IPS-NIHi7 (cell line): ENCODE data around the gene EVI5L.
"Not testable (repeated sequence)": the region's sequence is repeated elsewhere in the genome, so short reads cannot be mapped to it uniquely, and the experiment has no call there.

ENCODE experiments used
- DNase-seq: peaks from one replicate; pipeline ENCODE4 v3.0.0; 2012; ENCODE audit warnings: mixed read lengths; ENCODE audit errors: extremely low spot score

EVI5L gene

DNA sequence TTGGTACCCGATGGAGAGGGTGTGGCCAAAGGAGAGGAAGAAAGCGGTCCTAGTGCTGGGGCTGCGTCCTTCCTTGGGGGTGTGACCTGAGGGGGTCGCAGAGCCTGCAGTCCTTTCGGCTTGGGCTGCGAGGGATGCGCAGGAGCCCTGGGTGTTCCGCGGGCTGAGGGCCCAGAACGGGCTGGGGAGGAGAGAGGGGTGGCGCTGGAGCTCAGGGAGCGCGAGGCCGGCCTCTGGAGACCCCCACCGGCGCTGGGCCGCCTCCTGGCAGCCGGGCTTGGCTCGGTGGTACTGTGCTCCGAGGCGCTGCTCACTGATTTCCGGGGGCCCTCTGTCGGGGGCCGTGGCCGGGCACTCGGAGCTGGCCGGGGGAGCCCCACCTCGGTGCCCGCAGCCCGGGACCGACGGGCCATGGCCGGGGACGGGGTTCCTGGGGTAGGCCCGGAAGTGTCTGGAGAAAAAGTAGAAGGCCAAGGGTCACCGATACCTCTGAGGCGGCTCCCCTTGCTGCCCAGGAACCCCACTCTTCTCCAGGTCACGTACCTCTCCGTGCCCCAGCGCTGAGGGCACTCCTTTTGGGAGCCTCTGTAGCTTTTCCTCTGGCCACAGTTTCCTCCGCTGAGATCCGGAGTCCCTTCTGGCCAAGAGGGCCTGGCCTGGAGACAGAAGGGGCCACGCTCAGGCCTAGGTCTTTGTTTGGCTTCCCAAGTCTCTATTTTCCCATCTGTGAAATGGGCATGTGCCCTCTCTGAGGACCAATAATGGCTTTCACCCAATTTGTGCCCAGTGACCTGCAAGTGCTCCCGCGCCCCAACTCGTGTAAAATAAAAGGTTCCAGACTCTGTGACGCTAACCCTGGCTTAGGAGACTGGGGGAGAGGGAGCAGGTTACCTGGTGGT is 42.5 kb downstream of the EVI5L start:
- DNase-seq, result no peak

DNA sequence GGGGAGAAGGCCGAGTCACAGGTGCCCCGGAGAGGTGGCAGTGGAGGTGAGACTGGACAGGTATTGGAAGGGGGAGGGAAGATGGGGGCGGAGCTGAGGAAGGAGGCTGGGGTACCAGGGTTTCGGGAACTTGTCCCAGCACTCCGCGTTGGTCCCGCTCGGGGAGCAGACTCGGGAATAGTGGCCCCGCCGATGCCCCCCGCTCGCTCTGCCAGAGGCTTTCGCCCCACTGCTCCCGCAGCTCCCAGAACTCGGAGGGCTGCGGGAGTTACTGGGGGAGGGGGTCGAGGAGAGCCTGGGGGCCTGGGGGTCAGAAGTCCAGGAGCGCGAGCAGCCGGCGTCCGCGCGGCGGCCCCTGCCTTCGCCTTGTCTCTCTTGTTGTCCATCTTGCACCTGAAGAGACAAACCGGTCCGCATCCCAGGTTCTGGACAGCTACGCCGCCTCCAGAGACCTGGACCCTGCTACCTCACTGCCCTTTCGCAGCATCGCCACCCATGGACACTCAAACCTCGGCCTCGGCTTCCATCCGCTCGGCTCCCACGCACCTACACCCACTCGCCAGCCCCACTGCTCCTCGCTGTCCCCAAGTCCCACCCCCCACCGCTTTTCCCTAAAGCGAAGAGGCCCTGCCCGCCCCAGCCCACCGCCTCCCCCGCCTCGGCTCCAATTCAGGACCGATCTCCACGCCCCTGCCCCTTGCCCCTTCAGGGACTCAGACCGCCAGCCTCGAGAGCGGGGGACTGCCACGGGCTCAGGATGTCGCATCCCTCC is 43.5 kb downstream of the EVI5L start:
- DNase-seq, result no peak

DNA sequence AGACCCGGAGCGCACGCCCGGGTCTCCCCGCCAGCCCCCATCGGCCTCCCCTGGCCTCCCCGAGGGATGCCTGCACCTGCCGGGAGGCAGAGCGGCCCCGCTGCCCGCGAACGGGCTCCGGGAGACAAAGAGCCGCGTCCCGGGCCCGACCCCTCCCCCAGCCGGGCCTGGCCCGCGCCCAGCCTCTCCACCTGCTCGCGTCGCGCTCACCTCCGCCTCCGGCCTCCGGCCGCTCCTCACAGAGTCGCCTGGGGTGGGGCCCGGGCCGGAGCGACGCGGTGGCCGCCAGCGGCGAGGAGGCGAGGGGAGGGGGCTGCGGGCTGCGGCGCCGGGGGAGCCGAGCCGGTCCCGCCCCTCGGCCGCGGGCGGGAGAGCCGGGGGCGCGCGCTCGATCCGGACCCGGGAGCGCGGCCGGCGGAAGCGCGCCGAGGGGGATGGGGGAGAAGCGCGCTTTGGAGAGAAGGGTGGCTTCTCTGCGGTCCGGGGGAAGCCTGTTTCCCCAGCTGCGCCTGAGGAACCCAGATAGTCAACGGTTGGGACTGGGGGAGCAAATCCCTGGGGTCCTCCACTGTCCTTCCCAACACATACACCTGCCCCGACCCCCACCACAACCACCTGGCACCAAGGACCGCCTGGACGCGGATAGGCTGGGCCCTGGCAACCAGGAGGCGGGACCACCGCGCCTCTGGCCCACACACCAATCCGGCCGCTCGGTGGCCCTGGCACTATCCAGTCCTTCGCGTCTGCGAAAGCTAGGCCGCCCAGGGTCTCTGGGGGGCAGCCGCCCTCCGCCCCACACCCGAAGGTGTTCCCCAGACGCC is 44.3 kb downstream of the EVI5L start, which contains the start of gene PRR36:
Gene PRR36, minus strand, starts transcription at position 315 of the 821 bp plus-strand sequence. CDS start 701 bp downstream, outside the sequence.
- DNase-seq, result peak; percentile 87

DNA sequence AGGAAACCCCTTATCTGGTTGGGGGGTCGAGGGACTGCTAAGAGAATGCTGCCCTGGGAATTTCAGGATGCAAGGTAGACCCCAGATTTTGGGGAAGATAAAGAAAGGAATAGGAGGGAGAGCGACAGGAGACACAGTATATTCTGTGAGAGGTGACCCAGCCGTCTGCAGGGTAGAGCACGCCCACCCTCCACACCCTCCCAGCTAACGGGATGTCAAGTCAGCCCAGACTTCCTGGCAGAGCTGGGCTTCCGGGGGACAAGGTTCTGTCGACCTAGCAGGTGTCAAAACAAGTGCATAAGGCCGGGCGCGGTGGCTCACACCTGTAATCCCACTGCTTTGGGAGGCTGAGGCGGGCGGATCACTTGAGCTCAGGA is 44.9 kb downstream of the EVI5L start:
- DNase-seq, result no peak

DNA sequence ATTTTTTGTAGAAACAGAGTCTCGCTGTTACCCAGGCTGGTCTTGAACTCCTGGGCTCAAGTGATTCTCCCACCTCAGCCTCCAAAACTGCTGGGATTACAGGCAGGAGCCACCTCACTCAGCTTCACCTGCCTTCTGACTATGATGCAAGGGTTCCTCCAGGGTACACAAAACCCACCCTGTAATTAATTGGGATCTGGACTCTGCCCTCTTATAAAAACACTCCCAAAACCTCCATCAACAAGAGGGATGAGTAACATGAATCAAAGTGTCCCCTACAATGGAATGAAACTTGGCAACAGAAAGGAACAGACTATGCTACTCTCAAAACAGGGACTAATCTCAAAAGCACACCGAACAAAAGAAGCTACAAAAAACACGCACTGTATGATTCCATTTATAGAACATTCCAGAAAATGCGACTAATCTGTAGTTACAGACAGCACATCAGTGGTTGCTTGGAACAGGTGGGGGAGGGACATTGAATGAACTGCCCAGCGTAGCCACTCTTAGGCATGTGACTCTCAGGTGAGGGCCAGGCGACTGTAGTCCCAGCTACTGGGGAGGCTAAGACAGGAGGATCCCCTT is 47.3 kb downstream of the EVI5L start:
- DNase-seq, result no peak

DNA sequence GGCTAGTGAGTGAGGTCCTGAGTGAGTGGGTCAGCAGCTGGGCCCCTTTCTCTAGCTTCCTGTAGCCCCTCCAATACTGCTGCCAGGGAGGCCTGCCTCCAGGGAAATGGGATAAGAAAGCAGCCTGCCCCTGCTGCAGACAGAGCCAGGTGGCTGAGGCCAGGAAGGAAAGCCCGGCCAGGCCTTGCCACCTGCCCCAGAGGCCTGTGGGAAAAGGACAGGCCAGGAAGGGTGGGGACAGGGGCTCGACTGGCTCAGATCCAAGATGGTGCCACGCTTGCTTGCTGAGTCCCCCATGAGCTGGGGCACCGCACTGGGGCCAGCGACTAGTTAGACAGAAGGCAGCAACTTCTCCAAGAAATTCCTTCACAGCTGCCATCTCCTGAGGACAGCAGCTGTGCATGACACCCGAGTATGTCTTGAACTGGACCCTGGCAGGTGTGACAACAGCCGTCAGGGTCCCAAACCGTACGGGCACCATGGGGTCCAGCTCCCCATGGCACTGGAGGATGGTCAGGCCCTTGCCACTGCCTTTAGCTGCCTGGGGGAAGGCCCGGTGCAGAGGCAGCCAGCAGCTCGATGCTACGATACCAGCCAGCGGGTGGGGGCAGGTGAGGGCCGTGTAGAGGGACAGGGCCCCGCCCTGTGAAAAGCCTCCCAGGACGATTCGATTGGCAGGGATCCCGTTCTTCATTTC is 49.2 kb downstream of the EVI5L start:
- DNase-seq, result no peak

DNA sequence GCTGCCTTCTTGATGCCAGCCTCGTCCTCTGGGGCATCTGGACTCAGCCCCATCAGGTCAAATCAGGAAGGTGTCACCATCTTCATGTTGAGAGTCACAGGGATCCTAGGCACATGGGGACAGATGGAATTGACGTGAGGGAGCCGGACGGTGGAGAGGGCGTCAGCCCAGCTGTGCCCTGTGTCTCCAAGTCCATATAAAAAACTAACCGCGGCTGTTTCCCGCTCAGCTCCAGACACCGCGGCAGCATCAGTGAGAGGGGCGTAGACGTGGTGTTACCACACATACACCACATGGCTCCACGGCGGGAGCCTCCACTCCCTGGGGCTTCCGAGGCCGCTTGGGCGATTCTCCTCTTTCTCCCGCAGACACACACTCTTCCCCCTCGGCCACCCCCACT is 49.8 kb downstream of the EVI5L start:
- DNase-seq, result no peak

DNA sequence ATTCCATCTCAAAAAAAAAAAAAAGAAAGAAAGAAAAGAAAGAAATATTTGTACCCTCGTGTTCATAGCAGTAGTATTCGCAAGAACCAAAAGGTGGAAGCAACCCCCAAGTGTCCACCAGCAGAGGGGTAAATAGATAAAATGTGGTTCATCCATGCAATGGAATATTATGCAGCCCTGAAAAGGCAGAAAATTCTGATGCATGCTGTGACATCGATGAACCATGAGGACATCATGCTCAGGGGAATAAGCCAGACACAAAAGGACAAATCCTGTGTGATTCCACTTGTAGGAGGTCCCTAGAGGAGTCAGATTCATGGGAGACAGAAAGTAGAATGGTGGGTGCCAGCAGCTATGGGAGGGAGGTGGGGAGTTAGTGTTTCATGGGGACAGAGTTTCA is 51.9 kb downstream of the EVI5L start:
- DNase-seq, result no peak

DNA sequence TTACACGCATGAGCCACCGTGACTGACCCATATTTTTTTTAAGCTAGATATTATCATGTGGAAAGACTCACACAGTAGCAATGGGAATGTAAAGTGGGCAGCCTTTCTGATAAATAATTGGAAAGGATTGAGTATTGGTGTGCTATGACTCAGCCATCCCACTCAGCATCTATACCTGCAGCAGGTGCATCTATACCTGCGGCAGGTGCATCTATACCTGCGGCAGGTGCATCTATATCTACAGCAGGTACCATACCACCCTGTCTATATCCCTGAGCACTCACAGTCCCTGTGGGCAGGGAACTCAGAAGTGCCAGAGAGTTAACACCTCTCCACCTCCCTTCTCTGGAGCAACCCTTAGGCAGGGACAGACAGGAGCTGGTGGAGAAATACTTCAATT is 53.1 kb downstream of the EVI5L start:
- DNase-seq, result no peak

DNA sequence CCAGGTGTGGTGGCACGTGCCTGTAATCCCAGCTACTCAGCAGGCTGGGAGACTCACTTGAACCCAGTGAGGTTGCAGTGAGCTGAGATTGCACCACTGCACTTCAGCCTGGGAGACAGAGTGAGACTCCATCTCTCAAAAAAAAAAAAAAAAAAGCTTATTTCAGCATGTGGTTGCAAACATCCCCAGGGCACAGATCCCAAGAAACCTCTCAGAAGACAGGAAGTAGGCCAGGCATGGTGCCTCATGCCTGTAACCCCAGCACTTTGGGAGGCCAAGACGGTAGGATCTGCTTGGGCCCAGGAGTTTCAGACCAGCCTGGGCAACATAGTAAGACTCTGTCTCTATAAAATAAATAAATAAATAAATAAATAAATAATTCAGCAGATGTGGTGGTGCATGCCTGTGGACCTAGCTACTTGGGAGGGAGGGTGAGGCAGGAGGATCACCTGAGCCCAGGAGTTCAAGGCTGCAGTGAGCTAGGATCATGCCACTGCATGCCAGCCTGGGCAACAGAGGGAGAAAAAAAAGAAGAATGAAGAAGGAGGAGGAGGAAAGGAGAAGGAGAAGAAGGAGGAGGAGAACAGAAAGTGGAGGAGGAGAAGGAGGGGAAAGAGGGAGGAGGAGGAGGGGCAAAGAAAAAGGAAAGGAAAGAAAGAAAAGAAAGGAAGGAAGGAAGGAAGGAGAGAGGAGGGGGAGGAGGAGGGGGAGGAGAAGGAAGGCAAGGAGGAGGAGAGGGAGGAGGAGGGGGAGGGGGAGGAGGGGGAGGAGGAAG is 54.0 kb downstream of the EVI5L start:
- DNase-seq, result no peak

DNA sequence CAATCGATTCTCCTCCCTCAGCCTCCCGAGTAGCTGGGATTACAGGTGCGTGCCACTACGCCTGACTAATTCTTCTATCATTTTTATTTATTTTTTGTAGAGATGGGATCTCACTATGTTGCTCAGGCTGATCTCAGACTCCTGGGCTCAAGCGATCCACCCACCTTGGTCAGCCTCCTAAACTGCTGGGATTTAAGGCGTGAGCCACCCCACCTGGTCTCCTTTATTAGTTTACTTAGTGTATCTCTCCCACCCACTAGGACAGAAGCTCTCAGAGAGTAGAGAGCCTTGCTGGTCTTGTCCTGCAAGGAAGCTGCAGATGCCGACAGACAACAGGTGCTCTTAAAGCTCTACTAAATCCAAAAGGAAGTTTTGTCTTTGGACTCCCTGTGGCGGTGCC is 55.8 kb downstream of the EVI5L start:
- no peak for DNase-seq

DNA sequence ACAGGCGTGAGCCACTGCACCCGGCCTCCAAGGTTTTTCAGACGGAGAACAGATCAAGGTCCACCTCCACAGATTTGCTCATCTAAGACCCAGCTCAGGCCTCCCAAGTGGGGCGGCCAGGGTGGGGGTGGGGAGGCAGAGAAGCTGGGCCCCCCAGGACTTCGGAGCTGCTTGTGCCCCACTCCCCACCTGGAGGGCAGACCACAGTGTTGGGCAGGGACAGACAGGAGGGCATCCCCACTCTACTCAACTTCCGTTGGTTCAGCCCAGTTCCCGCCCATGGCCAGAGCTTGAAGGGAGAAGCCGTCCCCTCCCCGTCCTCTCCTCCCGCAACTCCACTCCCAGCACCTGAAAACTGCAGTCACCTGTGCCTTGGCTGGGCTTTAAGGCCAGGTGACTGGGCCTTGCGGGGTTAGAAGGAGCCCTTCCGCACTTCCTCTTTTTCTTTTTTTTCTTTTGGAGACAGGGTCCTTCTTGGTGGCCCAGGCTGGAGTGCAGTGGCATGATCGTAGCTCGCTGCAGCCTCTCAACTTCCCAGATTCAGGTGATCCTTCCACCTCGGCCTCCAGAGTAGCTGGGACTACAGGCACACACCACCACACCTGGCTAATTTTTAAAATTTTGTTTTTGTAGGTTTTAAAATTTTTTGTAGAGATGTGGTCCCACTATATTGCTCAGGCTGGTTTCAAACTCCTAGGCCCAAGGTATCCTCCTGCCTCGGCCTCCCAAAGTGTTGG is 57.6 kb downstream of the EVI5L start:
- DNase-seq, result no peak

DNA sequence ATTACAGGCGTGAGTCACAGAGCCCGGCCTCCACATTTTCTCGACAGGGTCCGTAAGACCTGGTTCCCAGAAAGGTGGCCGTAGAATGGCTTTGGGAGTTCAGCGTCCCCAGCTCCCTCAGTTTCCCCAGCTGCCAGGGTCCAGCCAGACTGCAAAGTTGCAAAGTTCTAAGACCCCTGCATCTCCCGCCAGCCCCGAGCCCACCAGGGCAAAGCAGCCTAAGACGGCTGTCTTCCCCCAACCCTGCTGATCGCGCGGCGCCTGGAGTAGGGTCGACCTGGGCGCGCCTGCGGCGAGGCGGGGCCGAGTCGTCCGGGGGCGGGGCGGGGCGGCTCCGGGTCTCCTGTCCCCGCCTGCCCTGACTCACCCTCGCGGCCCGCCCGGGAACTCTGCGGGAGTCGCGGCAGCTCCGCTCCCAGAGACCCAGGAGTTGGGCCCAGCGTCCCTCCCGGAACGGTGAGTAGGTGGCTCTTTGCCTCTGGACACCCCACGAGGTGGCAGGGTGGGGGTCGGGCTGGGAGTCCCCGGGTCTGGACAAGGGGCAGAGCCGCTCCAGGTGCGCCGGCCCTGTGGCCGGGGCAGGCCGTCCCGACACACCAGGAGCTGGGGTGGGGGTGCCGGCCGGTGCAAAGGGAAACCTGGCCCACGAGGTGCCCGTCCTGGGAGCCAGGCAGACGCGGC is 58.3 kb downstream of the EVI5L start, which contains the start of gene LRRC8E:
Gene LRRC8E, plus strand, starts transcription at position 366 of the 681 bp plus-strand sequence. CDS start 7,094 bp downstream, outside the sequence.
- DNase-seq, result peak; percentile 89

DNA sequence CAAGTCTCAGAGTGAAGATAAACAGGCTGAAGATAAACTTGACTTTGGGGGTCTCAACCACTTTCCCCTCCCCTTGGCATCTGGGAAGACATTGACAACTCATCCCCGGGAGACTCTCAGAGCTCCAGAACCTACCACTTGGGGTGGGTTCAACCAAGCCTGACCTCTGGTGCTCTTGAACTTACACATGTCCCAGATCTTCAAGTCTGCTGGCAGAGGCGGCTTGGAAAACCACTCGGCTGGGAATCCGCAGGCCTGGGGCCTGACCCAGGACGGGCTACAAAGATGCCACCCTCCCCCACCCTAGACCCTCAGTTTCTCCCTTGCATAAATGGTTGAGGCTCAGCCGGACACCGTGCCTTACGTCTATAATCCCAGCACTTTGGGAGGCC is 58.8 kb downstream of the EVI5L start:
- DNase-seq, result no peak

DNA sequence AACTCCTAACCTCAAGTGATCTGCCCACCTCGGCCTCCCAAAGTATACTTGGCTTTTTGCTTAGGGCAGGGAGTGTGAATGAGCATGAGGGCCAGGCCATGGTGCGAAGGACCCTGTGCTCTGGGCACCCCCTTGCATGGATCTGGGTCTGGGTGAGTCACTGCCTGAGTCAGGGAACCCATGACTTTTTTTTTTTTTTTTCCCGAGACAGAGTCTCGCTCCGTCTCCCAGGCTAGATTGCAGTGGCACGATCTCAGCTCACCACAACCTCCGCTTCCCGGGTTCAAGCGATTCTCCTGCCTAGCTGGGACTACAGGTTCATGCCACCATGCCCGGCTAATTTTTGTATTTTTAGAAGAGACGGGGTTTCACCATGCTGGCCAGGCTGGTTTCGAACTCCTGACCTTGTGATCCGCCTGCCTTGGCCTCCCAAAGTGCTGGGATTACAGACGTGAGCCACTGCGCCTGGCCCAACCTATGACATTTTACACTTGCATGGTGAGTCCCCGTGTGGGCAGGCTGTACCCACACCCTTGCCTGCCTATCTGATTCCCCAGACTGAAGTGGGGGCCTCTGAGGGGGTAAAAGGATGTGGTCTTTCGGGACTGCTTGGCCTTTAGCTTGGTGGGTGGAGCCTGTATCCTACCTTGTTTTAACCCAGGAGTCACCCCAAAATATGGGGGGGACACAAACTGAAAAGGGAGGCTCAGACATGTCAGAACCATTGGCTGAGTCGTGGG is 63.5 kb downstream of the EVI5L start:
- not testable (repeated sequence) for DNase-seq

DNA sequence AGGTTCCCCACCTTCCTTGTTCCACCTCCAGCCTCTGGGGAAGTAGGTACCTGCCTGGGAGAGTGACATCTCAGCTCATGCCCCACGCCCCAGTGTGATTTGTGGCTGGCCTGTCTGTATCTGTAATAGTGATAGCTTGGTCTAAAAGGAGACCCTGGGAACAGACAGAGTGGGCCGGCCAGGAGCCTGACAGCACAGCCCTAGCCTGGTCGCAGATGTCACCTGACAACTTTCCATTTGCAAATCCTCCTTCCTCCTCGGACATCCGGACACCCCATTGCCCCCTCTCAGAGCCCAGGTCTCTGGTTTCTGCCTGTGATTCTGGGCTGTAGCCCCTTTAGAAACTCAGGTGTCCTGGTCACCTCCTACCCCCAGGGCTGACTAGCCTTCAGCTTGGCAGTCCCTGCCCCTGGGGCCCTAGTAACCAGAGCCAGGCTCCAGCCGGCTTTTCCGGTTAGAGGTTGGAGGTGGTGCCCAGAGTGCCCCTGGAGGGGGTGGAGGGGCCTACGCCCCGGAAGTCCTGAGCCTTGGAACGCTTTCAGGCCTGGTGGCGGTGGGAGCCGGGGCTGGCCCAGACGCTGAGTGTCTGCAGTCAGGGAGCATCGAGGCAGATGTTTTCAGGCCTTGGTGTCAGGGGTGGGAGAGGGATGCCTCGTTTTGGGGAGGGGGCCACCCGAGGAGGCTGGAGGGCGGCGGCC is 64.7 kb downstream of the EVI5L start:
- no peak for DNase-seq

DNA sequence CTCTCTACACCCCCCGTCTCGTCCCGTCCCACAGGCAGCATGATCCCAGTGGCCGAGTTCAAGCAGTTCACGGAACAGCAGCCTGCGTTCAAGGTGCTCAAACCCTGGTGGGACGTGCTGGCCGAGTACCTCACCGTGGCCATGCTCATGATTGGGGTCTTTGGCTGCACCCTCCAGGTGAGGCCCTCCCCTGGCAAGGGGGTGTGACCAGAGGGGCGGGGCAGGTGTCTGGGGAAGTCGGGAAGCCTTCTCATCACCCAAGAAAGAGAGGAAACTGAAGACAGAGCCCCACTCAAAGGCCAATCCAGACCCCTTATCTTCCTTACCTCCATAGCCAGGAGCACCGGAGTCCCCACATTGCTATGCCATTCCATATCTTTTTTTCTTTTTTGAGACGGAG is 65.5 kb downstream of the EVI5L start:
- no peak for DNase-seq

DNA sequence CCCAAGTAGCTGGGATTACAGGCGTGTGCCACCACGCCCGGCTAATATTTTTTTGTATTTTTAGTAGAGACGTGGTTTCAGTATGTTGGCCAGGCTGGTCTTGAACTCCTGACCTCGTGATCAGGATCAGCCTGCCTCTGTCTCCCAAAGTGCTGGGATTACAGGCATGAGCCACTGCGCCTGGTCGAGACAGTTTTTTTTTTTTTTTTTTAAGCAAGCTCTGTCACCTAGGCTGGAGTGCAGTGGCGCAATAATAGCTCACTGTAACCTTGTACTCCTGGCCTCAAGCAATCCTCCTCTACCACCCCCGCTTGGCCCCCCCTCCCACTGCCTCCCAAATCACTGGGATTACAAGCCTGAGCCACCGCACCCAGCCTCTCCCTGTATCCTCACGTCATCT is 67.3 kb downstream of the EVI5L start:
- no peak for DNase-seq
